GM23248 (cell line): ENCODE data around the gene CD68. TPM values are rescaled to one million over a fixed set of nuclear protein-coding genes. Genes with fewer than 3 reads are reported as not detected.
"Not testable (repeated sequence)": the region's sequence is repeated elsewhere in the genome, so short reads cannot be mapped to it uniquely, and the experiment has no call there.

Experiments
- DNase-seq: peaks from one replicate; pipeline ENCODE4 v3.0.0-alpha.2; 2015
- H2AFZ ChIP-seq: fragments of 200-600 bp; sonication (generic); 2 replicates; pipeline ENCODE4 v1.6.1; 2016; ENCODE audit warnings: antibody characterized with exemption
- H3F3A ChIP-seq: fragments of 200-600 bp; sonication (generic); 2 replicates; pipeline ENCODE4 v1.6.1; 2016; ENCODE audit warnings: mild to moderate bottlenecking, antibody characterized with exemption, mixed run types; ENCODE audit not compliant: insufficient read depth
- H3K27ac ChIP-seq: fragments of 200-600 bp; sonication (generic); 2 replicates; pipeline ENCODE4 v1.5.1; 2016; ENCODE audit warnings: mild to moderate bottlenecking
- H3K27me3 ChIP-seq: fragments of 200-600 bp; sonication (generic); replicated peaks from 2 replicates; pipeline ENCODE4 v1.6.1; 2016; ENCODE audit warnings: mild to moderate bottlenecking; ENCODE audit not compliant: insufficient read depth
- H3K36me3 ChIP-seq: fragments of 200-600 bp; sonication (generic); 2 replicates; pipeline ENCODE4 v1.6.1; 2016; ENCODE audit warnings: low read depth, mild to moderate bottlenecking
- H3K4me1 ChIP-seq: fragments of 200-600 bp; sonication (generic); 2 replicates; pipeline ENCODE4 v1.6.1; 2016; ENCODE audit warnings: mild to moderate bottlenecking; ENCODE audit not compliant: insufficient read depth
- H3K4me2 ChIP-seq: fragments of 200-600 bp; sonication (generic); one replicate; pipeline ENCODE4 v1.6.1; 2016; ENCODE audit warnings: mild to moderate bottlenecking; ENCODE audit not compliant: unreplicated experiment
- H3K4me3 ChIP-seq: fragments of 200-600 bp; sonication (generic); 2 replicates; pipeline ENCODE4 v1.5.1; 2016; ENCODE audit warnings: mild to moderate bottlenecking
- H3K79me2 ChIP-seq: fragments of 200-600 bp; sonication (generic); 2 replicates; pipeline ENCODE4 v1.6.1; 2016; ENCODE audit warnings: mild to moderate bottlenecking; ENCODE audit not compliant: insufficient read depth
- H3K9ac ChIP-seq: fragments of 200-600 bp; sonication (generic); 2 replicates; pipeline ENCODE4 v1.6.1; 2016; ENCODE audit warnings: mild to moderate bottlenecking
- H3K9me2 ChIP-seq: fragments of 200-600 bp; sonication (generic); 2 replicates; pipeline ENCODE4 v1.6.1; 2016; ENCODE audit warnings: mixed run types, mild to moderate bottlenecking, moderate library complexity; ENCODE audit not compliant: insufficient read depth
- H3K9me3 ChIP-seq: fragments of 200-600 bp; sonication (generic); one replicate; pipeline ENCODE4 v1.6.1; 2017; ENCODE audit warnings: low read depth
- H4K20me1 ChIP-seq: fragments of 200-600 bp; sonication (generic); 2 replicates; pipeline ENCODE4 v1.6.0; 2016; ENCODE audit not compliant: insufficient read depth
- EZH2 ChIP-seq: fragments of 200-600 bp; sonication (generic); IDR thresholded peaks from 2 replicates; pipeline ENCODE4 v1.6.1; 2018; ENCODE audit warnings: antibody characterized with exemption, mild to moderate bottlenecking; ENCODE audit not compliant: insufficient read depth, poor library complexity, severe bottlenecking
- EZH2phosphoT487 ChIP-seq: fragments of 200-600 bp; sonication (generic); IDR thresholded peaks from 2 replicates; pipeline ENCODE4 v1.6.1; 2018; ENCODE audit warnings: antibody characterized with exemption, moderate library complexity, mild to moderate bottlenecking, low read depth; ENCODE audit not compliant: insufficient read depth
- WGBS, 2 experiments: methylation state at CpG; one replicate each; pipeline ENCODE4 v1.1.6; 2015 to 2017; ENCODE audit warnings: low lambda C conversion rate in 2 of 2, low coverage in 1 of 2; ENCODE audit errors: missing lambda C conversion rate in 2 of 2; 5-methylcytosine and 5-hydroxymethylcytosine counted together
- in situ Hi-C: fragments of 300-500 bp; cut with MboI; formaldehyde crosslinking; loops from 2 replicates; pipeline ENCODE4 v1.15.0; 2020
- polyA plus RNA-seq: library from polyadenylated mRNA; unstranded; fragments of >200 nt; fragmentation: Nextera tagmentation; extraction: Ambion mirVana; gene quantifications from 2 replicates; pipeline ENCODE4 v1.2.1, GENCODE V29; 2016
- total RNA-seq: library from RNA; depleted of rRNA; stranded (reverse); fragments of >200 nt; shearing (Covaris generic); gene quantifications from 2 replicates; pipeline ENCODE4 v1.2.3, GENCODE V29; 2014

The CD68 gene
- total and polyA plus RNA-seq, 2 experiments from 2014 or later: 55.0 to 84.5 TPM

- Histone ChIP-seq H3K9ac (no peak overlapping the region), H3F3A (peaks cover 31% of the 10 kb centered on the region), H3K4me1 (peaks cover 28% of the 10 kb centered on the region), H3K4me3 (no peak overlapping the region), H3K27ac (no peak overlapping the region), H3K79me2 (no peaks in the 10 kb centered on the region; the same call in none of the 2 replicates), H3K36me3 (peaks cover 50% of the 10 kb centered on the region), H4K20me1 (no peaks in the 10 kb centered on the region), H3K27me3 (no peaks in the 10 kb centered on the region), H3K9me2 (no peaks in the 10 kb centered on the region), H3K9me3 (no peaks in the 10 kb centered on the region), H2AFZ (no peak overlapping the region), H3K4me2 (no peak overlapping the region)
- 90 to 91% methylated on average over 22 to 23 of the region's 23 CpGs for WGBS, 2 experiments
- no peak for DNase-seq
- TF ChIP-seq EZH2 (no peak), EZH2phosphoT487 (no peak)
- in situ Hi-C loops: no loop called here
Observed at GRCh38 chr17:7592422-7593021, 13.1 kb downstream of the CD68 start.

GRCh38 chr17:7593296-7593695 is 13.9 kb downstream of the CD68 start:
- peaks cover 53% of the 10 kb centered on the region for H3K36me3 ChIP-seq
- no peak overlapping the region for H3K9ac ChIP-seq
- H4K20me1 ChIP-seq: no peaks in the 10 kb centered on the region
- H2AFZ ChIP-seq: no peak overlapping the region
- peaks cover 23% of the 10 kb centered on the region for H3F3A ChIP-seq
- no peaks in the 10 kb centered on the region for H3K27me3 ChIP-seq
- no peaks in the 10 kb centered on the region for H3K9me2 ChIP-seq
- TF ChIP-seq EZH2phosphoT487: no peak
- TF ChIP-seq EZH2: no peak
- H3K9me3 ChIP-seq: no peaks in the 10 kb centered on the region
- in situ Hi-C loops: no loop called here
- no peak overlapping the region for H3K4me3 ChIP-seq
- H3K27ac ChIP-seq: no peak overlapping the region
- WGBS, 2 experiments: 77 to 78% methylated on average over 12 of the region's 12 CpGs
- peaks cover 20% of the 10 kb centered on the region for H3K4me1 ChIP-seq
- no peaks in the 10 kb centered on the region; the same call in none of the 2 replicates for H3K79me2 ChIP-seq
- H3K4me2 ChIP-seq: no peak overlapping the region
- no peak for DNase-seq

- H3K79me2 ChIP-seq: peaks cover 11% of the 10 kb centered on the region
- H3K27me3 ChIP-seq, DNase-seq, in situ Hi-C loops, H3K9me3 ChIP-seq, H3K4me2 ChIP-seq, H2AFZ ChIP-seq, H3K9ac ChIP-seq, H3K9me2 ChIP-seq, H3K4me3 ChIP-seq, H3K4me1 ChIP-seq, H3K27ac ChIP-seq, H4K20me1 ChIP-seq: not testable (repeated sequence)
- H3K36me3 ChIP-seq: peaks cover 74% of the 10 kb centered on the region
- 97 to 98% methylated on average over 5 of the region's 5 CpGs for WGBS, 2 experiments
- H3F3A ChIP-seq: peaks cover 15% of the 10 kb centered on the region
Observed at GRCh38 chr17:7597561-7597960, 18.1 kb downstream of the CD68 start.

GRCh38 chr17:7606280-7606679 is 26.8 kb downstream of the CD68 start:
- Histone ChIP-seq H3K9me2 (no peaks in the 10 kb centered on the region), H3K36me3 (peaks cover 26% of the 10 kb centered on the region; the same call in 1 of the 2 replicates), H2AFZ (no peak overlapping the region), H3K27ac (no peak overlapping the region), H3K9me3 (no peaks in the 10 kb centered on the region), H3F3A (no peaks in the 10 kb centered on the region), H3K4me1 (peaks cover under 1% of the 10 kb centered on the region; the same call in 1 of the 2 replicates), H3K4me2 (no peak overlapping the region), H3K9ac (no peak overlapping the region), H3K79me2 (peaks cover 63% of the 10 kb centered on the region), H3K27me3 (no peaks in the 10 kb centered on the region), H4K20me1 (no peaks in the 10 kb centered on the region; the same call in 1 of the 2 replicates), H3K4me3 (no peak overlapping the region)
- in situ Hi-C loops: no loop called here
- WGBS, 2 experiments: 98 to 99% methylated on average over 4 of the region's 4 CpGs
- no peak for DNase-seq
- no peak for TF ChIP-seq EZH2
- TF ChIP-seq EZH2phosphoT487: no peak

GRCh38 chr17:7610641-7611040 is 31.2 kb downstream of the CD68 start:
- 97 to 98% methylated on average over 2 of the region's 2 CpGs for WGBS, 2 experiments
- no peaks in the 10 kb centered on the region for H3K27me3 ChIP-seq
- H3F3A ChIP-seq: 0 out of 2 replicates have a peak, but pooled peaks cover 6% of the 10 kb centered on the region
- H3K4me2 ChIP-seq: no peak overlapping the region
- TF ChIP-seq EZH2phosphoT487 (no peak), EZH2 (no peak)
- in situ Hi-C loops: no loop called here
- no peaks in the 10 kb centered on the region; the same call in 1 of the 2 replicates for H4K20me1 ChIP-seq
- peaks cover 26% of the 10 kb centered on the region for H3K4me1 ChIP-seq
- H3K9me3 ChIP-seq: no peaks in the 10 kb centered on the region
- H3K9me2 ChIP-seq: no peaks in the 10 kb centered on the region
- H3K9ac ChIP-seq: no peak overlapping the region
- no peak for DNase-seq
- no peak overlapping the region for H3K4me3 ChIP-seq
- H3K27ac ChIP-seq: no peak overlapping the region
- peaks cover 9% of the 10 kb centered on the region; the same call in 1 of the 2 replicates for H3K36me3 ChIP-seq
- H2AFZ ChIP-seq: no peak overlapping the region
- H3K79me2 ChIP-seq: peaks cover 87% of the 10 kb centered on the region
